Neural cell (in vitro differentiated cells): ENCODE results near the gene ZNF335.

ENCODE experiments used
- CTCF ChIP-seq: fragments of 450-650 bp; IDR thresholded peaks from 2 replicates; pipeline ENCODE4 v1.5.1; 2014; ENCODE audit warnings: antibody characterized with exemption, mild to moderate bottlenecking, moderate library complexity; ENCODE audit not compliant: poor library complexity, severe bottlenecking
- EP300 ChIP-seq: fragments of 450-650 bp; conservative IDR thresholded peaks from 2 replicates; pipeline ENCODE4 v1.6.1; 2014; ENCODE audit warnings: antibody characterized with exemption, mild to moderate bottlenecking, moderate library complexity; ENCODE audit not compliant: poor library complexity, severe bottlenecking
- REST ChIP-seq: IDR thresholded peaks from 2 replicates; pipeline ENCODE4 v1.6.1; 2012; ENCODE audit warnings: borderline replicate concordance

GRCh38 chr20:45970646-45971424 lies 1.2 kb downstream of the ZNF335 start:
- TF ChIP-seq EP300 (no peak), CTCF (no peak), REST (no peak)
